Lower leg skin (tissue), 3 donors: Measurements from ENCODE around the gene PEX6.

Experiments
- POLR2A ChIP-seq, 2 donors: fragments of 450-650 bp; IDR thresholded peaks; one replicate each; pipeline ENCODE4 v1.6.1; 2016 to 2017; ENCODE audit warnings: antibody characterized with exemption in 2 of 2, mild to moderate bottlenecking in 1 of 2, moderate library complexity in 1 of 2
- TF ChIP-seq, protein P1 (sequence below), 3 donors: fragments of 450-650 bp; IDR thresholded peaks; one replicate each; pipeline ENCODE4 v1.5.1; 2016; ENCODE audit warnings: antibody characterized with exemption in 3 of 3, mild to moderate bottlenecking in 3 of 3, moderate library complexity in 2 of 3

DNA sequence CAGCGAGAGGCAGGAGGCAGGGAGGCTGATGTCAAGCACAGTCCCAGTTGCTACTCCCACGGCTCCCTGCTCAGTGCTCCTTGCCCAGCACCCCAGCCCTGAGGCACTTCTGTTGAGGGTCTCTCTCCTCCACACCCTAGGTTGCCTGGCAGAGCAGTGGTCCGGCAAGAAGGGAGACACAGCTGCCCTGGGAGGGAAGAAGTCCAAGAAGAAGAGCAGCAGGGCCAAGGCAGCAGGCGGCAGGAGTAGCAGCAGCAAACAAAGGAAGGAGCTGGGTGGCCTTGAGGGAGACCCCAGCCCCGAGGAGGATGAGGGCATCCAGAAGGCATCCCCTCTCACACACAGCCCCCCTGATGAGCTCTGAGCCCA is 40.6 kb downstream of the PEX6 start:
- TF ChIP-seq, protein P1, sequence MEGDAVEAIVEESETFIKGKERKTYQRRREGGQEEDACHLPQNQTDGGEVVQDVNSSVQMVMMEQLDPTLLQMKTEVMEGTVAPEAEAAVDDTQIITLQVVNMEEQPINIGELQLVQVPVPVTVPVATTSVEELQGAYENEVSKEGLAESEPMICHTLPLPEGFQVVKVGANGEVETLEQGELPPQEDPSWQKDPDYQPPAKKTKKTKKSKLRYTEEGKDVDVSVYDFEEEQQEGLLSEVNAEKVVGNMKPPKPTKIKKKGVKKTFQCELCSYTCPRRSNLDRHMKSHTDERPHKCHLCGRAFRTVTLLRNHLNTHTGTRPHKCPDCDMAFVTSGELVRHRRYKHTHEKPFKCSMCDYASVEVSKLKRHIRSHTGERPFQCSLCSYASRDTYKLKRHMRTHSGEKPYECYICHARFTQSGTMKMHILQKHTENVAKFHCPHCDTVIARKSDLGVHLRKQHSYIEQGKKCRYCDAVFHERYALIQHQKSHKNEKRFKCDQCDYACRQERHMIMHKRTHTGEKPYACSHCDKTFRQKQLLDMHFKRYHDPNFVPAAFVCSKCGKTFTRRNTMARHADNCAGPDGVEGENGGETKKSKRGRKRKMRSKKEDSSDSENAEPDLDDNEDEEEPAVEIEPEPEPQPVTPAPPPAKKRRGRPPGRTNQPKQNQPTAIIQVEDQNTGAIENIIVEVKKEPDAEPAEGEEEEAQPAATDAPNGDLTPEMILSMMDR (IDR thresholded peaks at IDR 0.05) = no peak
- TF ChIP-seq POLR2A (IDR thresholded peaks at IDR 0.05) = no peak
